C4-2B (cell line): Measurements from ENCODE around the gene WDR27.

Source experiments
- CTCF ChIP-seq: fragments of 450-650 bp; conservative IDR thresholded peaks from 2 replicates; pipeline ENCODE4 v1.5.1; 2017; ENCODE audit warnings: mild to moderate bottlenecking
- ZFX ChIP-seq: fragments of 450-650 bp; IDR thresholded peaks from 2 replicates; pipeline ENCODE4 v1.6.1; 2017

- TF ChIP-seq CTCF = no peak
- no peak for TF ChIP-seq ZFX
Measured at GRCh38 chr6:169579407-169580111, 122.3 kb downstream of the WDR27 start.
